ENCODE results near the gene SPAG5.

GRCh38 chr17:28573966-28574480 lies 24.8 kb downstream of the SPAG5 start:
- TF ChIP-seq, protein P1, sequence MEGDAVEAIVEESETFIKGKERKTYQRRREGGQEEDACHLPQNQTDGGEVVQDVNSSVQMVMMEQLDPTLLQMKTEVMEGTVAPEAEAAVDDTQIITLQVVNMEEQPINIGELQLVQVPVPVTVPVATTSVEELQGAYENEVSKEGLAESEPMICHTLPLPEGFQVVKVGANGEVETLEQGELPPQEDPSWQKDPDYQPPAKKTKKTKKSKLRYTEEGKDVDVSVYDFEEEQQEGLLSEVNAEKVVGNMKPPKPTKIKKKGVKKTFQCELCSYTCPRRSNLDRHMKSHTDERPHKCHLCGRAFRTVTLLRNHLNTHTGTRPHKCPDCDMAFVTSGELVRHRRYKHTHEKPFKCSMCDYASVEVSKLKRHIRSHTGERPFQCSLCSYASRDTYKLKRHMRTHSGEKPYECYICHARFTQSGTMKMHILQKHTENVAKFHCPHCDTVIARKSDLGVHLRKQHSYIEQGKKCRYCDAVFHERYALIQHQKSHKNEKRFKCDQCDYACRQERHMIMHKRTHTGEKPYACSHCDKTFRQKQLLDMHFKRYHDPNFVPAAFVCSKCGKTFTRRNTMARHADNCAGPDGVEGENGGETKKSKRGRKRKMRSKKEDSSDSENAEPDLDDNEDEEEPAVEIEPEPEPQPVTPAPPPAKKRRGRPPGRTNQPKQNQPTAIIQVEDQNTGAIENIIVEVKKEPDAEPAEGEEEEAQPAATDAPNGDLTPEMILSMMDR (IDR thresholded peaks at IDR 0.05; ENCODE audit: insufficient read depth, low read length), result no peak
- no peak for TF ChIP-seq POLR2AphosphoS5 (IDR thresholded peaks at IDR 0.05; ENCODE audit: low read depth)
- no peak for TF ChIP-seq GABPA (IDR thresholded peaks at IDR 0.05; ENCODE audit: low read depth)

All from HL-60 (cell line).